Fibroblast of lung (primary cell): ENCODE measurements around the gene INHBC. TPM values are rescaled to one million over a fixed set of nuclear protein-coding genes. Genes with fewer than 3 reads are reported as not detected.
A peak's percentile ranks its signal among the peaks of the same experiment; 100 is the strongest.

ENCODE experiments used
- DNase-seq, 2 donors: peaks; one replicate each; pipeline versions ENCODE4 v3.0.0 to v3.0.0-alpha.2; 2010; ENCODE audit warnings: low read depth in 2 of 2
- H2AFZ ChIP-seq: 2 replicates; pipeline ENCODE4 v1.5.1; 2012; ENCODE audit warnings: low read length, control low read depth, inconsistent platforms
- H3K27ac ChIP-seq: 2 replicates; pipeline ENCODE4 v1.5.1; 2011; ENCODE audit warnings: low read length, control low read depth; ENCODE audit not compliant: insufficient read depth
- H3K27me3 ChIP-seq: 2 replicates; pipeline ENCODE4 v1.5.1; 2011; ENCODE audit warnings: mild to moderate bottlenecking, low read length; ENCODE audit not compliant: control insufficient read depth, insufficient read depth
- H3K36me3 ChIP-seq: 2 replicates; pipeline ENCODE4 v1.5.1; 2011; ENCODE audit warnings: low read length; ENCODE audit not compliant: control insufficient read depth, insufficient read depth
- H3K4me1 ChIP-seq: 2 replicates; pipeline ENCODE4 v1.5.1; 2011; ENCODE audit warnings: low read length; ENCODE audit not compliant: control insufficient read depth, insufficient read depth; ENCODE audit errors: extremely low read depth
- H3K4me2 ChIP-seq: 2 replicates; pipeline ENCODE4 v1.5.1; 2011; ENCODE audit warnings: low read length, control low read depth; ENCODE audit not compliant: insufficient read depth; ENCODE audit errors: extremely low read depth
- H3K4me3 ChIP-seq, 4 experiments: fragments of 200-600 bp in 1 of 4; sonication (generic) in 1 of 4; replicated peaks in 1 of 4; 2 replicates each; pipeline ENCODE4 v1.5.1; 2011 to 2016; ENCODE audit warnings: low read length in 4 of 4, low read depth in 3 of 4, mild to moderate bottlenecking in 3 of 4, control low read depth in 2 of 4, inconsistent platforms in 1 of 4, mixed read lengths in 1 of 4; ENCODE audit not compliant: insufficient read depth in 1 of 4; ENCODE audit errors: control extremely low read depth in 1 of 4
- H3K79me2 ChIP-seq: 2 replicates; pipeline ENCODE4 v1.5.1; 2012; ENCODE audit warnings: mild to moderate bottlenecking, low read length, inconsistent platforms; ENCODE audit not compliant: control insufficient read depth, insufficient read depth
- H3K9ac ChIP-seq: 2 replicates; pipeline ENCODE4 v1.5.1; 2011; ENCODE audit warnings: mild to moderate bottlenecking, low read length, control low read depth; ENCODE audit not compliant: insufficient read depth
- H3K9me3 ChIP-seq: 2 replicates; pipeline ENCODE4 v1.5.1; 2012; ENCODE audit warnings: low read depth, low read length; ENCODE audit not compliant: control insufficient read depth, insufficient read depth
- H4K20me1 ChIP-seq: 2 replicates; pipeline ENCODE4 v1.5.1; 2011; ENCODE audit warnings: low read length; ENCODE audit not compliant: control insufficient read depth, insufficient read depth; ENCODE audit errors: extremely low read depth
- EZH2 ChIP-seq: IDR thresholded peaks from 2 replicates; pipeline ENCODE4 v1.5.1; 2012; ENCODE audit warnings: low read length, control low read depth, mild to moderate bottlenecking; ENCODE audit errors: missing control alignments
- polyA plus RNA-seq, 2 donors: library from polyadenylated mRNA; depleted of rRNA in 1 of 2; stranded (reverse) in 1 of 2; unstranded in 1 of 2; fragments of >200 nt; gene quantifications; 2 replicates each; pipeline ENCODE4 v1.2.1, GENCODE V29; 2011 to 2012; ENCODE audit warnings: missing spikeins in 1 of 2
- total RNA-seq: library from RNA; depleted of rRNA; stranded (reverse); fragments of >200 nt; gene quantifications from 2 replicates; pipeline ENCODE4 v1.2.1, GENCODE V29; 2014
- TF ChIP-seq, protein P1 (sequence below), 2 donors: IDR thresholded peaks in 1 of 2; conservative IDR thresholded peaks in 1 of 2; 1 replicate in 1 of 2; 2 replicates in 1 of 2; pipeline ENCODE4 v1.5.1; 2011 to 2012; ENCODE audit warnings: low read length in 2 of 2, control low read depth in 1 of 2, inconsistent platforms in 1 of 2, low read depth in 1 of 2, mild to moderate bottlenecking in 1 of 2

Gene INHBC
- total and polyA plus RNA-seq, 2 donors (not counting 1 experiment from before 2014, with no cell fraction given): 0.05 TPM; not detected in 1

DNA sequence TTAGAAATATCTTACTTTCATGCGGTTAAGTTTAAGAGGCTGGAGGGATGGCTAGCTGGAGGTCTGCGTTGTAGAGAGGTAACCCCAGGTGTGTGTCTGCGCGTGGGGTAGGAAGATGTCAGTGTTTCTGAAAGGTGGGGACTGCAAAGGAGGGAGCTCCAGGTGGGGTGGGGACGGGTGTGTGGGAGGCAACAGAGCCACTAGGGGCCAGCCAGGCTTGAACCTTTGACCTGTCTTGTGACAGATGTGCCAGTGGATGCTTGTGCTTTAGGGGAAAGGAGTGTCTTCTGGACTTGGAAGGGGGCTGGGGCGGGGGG lies 25.8 kb downstream of the INHBC start:
- Histone ChIP-seq H3K9ac (no peak overlapping the region), H3K4me1 (peaks cover 3% of the 10 kb centered on the region), H3K9me3 (no peaks in the 10 kb centered on the region), H4K20me1 (no peaks in the 10 kb centered on the region), H3K4me2 (peak overlapping the region; percentile 75), H3K27me3 (no peaks in the 10 kb centered on the region), H2AFZ (no peak overlapping the region), H3K79me2 (no peaks in the 10 kb centered on the region), H3K4me3 (peak overlapping the region; percentile 12 to 83 (median 57)), H3K36me3 (no peaks in the 10 kb centered on the region), H3K27ac (no peak overlapping the region)
- no peak for DNase-seq
- TF ChIP-seq, protein P1, sequence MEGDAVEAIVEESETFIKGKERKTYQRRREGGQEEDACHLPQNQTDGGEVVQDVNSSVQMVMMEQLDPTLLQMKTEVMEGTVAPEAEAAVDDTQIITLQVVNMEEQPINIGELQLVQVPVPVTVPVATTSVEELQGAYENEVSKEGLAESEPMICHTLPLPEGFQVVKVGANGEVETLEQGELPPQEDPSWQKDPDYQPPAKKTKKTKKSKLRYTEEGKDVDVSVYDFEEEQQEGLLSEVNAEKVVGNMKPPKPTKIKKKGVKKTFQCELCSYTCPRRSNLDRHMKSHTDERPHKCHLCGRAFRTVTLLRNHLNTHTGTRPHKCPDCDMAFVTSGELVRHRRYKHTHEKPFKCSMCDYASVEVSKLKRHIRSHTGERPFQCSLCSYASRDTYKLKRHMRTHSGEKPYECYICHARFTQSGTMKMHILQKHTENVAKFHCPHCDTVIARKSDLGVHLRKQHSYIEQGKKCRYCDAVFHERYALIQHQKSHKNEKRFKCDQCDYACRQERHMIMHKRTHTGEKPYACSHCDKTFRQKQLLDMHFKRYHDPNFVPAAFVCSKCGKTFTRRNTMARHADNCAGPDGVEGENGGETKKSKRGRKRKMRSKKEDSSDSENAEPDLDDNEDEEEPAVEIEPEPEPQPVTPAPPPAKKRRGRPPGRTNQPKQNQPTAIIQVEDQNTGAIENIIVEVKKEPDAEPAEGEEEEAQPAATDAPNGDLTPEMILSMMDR (conservative IDR thresholded peaks at IDR 0.05 in 1 of 2, IDR thresholded peaks at IDR 0.05 in 1 of 2; ENCODE audit: low read depth in 1 of 2, low read length in 2 of 2): no peak
- no peak for TF ChIP-seq EZH2

DNA sequence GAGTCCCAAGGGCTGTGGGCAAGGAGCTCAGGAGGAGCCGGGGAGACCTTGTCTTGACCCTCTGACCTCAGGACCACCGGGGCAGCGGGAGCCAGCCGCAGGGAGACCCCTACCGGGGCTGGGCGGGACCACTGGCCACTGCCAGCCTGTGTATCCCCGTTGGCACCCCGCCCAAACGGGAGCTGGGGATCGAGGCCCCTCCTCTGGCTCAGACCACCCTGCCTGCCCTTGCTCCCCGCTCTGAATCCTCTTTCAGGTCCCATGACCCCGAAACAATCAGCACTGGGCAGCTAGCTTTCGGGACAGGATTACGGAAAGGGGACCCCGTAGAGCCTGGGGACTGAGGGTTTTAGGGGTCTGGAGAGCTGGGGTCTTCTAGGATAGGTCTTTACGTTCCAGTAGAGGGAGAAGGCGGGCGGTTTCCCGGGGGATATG lies 26.3 kb downstream of the INHBC start:
- peak overlapping the region; percentile 23 for H3K9ac ChIP-seq
- DNase-seq: no peak
- TF ChIP-seq EZH2: no peak
- no peaks in the 10 kb centered on the region for H3K36me3 ChIP-seq
- no peaks in the 10 kb centered on the region for H3K27me3 ChIP-seq
- no peak overlapping the region for H3K27ac ChIP-seq
- peaks cover 2% of the 10 kb centered on the region for H3K4me1 ChIP-seq
- no peak overlapping the region for H2AFZ ChIP-seq
- H4K20me1 ChIP-seq: no peaks in the 10 kb centered on the region
- H3K4me2 ChIP-seq: peak overlapping the region; percentile 88
- peak overlapping the region; percentile 40 to 83 (median 57) for H3K4me3 ChIP-seq
- H3K79me2 ChIP-seq: no peaks in the 10 kb centered on the region
- no peaks in the 10 kb centered on the region for H3K9me3 ChIP-seq

DNA sequence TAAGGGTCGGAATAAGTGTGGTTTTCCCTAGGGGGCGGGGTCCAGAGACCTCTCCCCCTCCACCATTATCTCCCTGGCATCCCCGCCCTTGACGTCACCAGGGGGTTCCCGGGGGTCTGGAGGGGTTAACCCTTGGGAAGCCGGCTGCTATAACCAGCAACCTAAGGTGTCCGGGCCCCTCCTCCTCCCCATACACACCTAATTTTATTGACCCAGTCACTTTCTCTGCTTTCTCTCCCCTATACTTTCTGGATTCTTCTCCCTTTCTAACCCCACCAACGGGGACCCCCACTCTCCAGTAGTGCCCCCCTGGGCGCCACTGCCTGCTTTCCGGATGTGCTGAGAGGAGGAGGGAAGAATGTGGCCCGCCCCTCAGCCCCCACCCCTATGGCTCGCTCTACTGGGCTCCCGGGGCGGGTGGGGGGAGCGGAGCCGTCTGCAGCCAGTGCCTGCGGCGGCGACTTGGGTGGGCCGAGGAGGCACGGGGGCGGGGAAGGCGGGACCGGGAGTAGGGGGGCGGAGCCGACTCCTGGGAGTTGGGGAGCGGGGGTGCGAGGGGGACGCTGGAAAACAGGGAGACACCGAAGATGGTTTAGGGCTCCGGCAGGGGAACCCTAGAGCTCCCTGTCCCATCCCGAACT lies 26.8 kb downstream of the INHBC start:
- Histone ChIP-seq H3K4me1 (peaks cover 2% of the 10 kb centered on the region), H3K9me3 (no peaks in the 10 kb centered on the region)
- peak; percentile 52 to 70 for DNase-seq

More for the DNA sequence above, 26.8 kb downstream of the INHBC start:
- no peaks in the 10 kb centered on the region for H3K79me2 ChIP-seq
- H2AFZ ChIP-seq: peak overlapping the region; percentile 67
- peak overlapping the region; percentile 94 for H3K4me2 ChIP-seq
- H4K20me1 ChIP-seq: no peaks in the 10 kb centered on the region
- no peaks in the 10 kb centered on the region for H3K36me3 ChIP-seq
- no peaks in the 10 kb centered on the region for H3K27me3 ChIP-seq
- H3K9ac ChIP-seq: peak overlapping the region; percentile 30
- peak overlapping the region; percentile 56 to 88 (median 70) for H3K4me3 ChIP-seq
- no peak for TF ChIP-seq EZH2
- TF ChIP-seq, protein P1 (conservative IDR thresholded peaks at IDR 0.05 in 1 of 2, IDR thresholded peaks at IDR 0.05 in 1 of 2; ENCODE audit: low read depth in 1 of 2, low read length in 2 of 2): no peak
- H3K27ac ChIP-seq: peak overlapping the region; percentile 6
